GM13976 (cell line): ENCODE data around the gene FAM3D.

Source experiments
- DNase-seq: peaks from one replicate; pipeline ENCODE4 v3.0.0; 2012; ENCODE audit warnings: low spot score
- in situ Hi-C: fragments of 300-500 bp; cut with MboI; formaldehyde crosslinking; loops from one replicate; pipeline ENCODE4 v1.12.0; 2022; ENCODE audit warnings: low sequenced_read_pairs, mixed read lengths, inconsistent platforms; ENCODE audit not compliant: unreplicated experiment
- TF ChIP-seq, protein P1 (sequence below): IDR thresholded peaks from 2 replicates; pipeline ENCODE4 v1.5.1; 2012; ENCODE audit warnings: borderline replicate concordance, mild to moderate bottlenecking; ENCODE audit not compliant: insufficient read depth; ENCODE audit errors: extremely low read depth, missing control alignments, control extremely low read depth

The FAM3D gene

DNA sequence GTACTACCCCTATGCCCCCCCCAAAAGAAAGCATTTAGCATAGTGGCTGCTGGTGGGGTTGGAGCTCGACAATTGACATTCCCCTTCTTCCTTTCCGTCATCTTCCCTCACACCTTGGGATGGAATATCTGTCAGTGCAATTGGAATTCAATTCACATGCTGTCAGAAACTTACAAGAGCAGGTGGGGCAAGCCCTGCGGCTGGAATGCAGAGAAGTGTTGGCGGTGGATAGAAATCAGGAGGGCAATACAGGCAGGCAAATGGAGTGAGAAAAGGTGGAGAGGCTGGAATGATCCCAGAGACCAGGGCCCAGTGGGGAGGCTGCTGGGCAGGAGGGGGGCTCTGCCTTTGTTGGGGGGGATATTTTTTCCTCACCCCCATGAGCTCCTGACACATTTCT, 44.1 kb downstream of the FAM3D start:
- TF ChIP-seq, protein P1, sequence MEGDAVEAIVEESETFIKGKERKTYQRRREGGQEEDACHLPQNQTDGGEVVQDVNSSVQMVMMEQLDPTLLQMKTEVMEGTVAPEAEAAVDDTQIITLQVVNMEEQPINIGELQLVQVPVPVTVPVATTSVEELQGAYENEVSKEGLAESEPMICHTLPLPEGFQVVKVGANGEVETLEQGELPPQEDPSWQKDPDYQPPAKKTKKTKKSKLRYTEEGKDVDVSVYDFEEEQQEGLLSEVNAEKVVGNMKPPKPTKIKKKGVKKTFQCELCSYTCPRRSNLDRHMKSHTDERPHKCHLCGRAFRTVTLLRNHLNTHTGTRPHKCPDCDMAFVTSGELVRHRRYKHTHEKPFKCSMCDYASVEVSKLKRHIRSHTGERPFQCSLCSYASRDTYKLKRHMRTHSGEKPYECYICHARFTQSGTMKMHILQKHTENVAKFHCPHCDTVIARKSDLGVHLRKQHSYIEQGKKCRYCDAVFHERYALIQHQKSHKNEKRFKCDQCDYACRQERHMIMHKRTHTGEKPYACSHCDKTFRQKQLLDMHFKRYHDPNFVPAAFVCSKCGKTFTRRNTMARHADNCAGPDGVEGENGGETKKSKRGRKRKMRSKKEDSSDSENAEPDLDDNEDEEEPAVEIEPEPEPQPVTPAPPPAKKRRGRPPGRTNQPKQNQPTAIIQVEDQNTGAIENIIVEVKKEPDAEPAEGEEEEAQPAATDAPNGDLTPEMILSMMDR, result no peak
- in situ Hi-C loops, result loop anchor here (10.0 kb wide), 1 partner anchor 48 kb away; the partner anchor contains the start of gene FAM107A
- no peak for DNase-seq

- in situ Hi-C loops, result loop anchor here (10.0 kb wide), 1 partner anchor 46 kb away; the partner anchor contains the start of gene FAM107A
- TF ChIP-seq, protein P1, result no peak
- no peak for DNase-seq
Observed at GRCh38 chr3:58621086-58621830, 45.3 kb downstream of the FAM3D start.

- in situ Hi-C loops, result loop anchor here (10.0 kb wide), 1 partner anchor 46 kb away; the partner anchor contains the start of gene FAM107A
- no peak for DNase-seq
- TF ChIP-seq, protein P1, result no peak
Observed at GRCh38 chr3:58620421-58620820, 46.2 kb downstream of the FAM3D start.

- no peak for DNase-seq
- TF ChIP-seq, protein P1, result no peak
- in situ Hi-C loops, result no loop called here
Observed at GRCh38 chr3:58617338-58617761, 49.2 kb downstream of the FAM3D start.

DNA sequence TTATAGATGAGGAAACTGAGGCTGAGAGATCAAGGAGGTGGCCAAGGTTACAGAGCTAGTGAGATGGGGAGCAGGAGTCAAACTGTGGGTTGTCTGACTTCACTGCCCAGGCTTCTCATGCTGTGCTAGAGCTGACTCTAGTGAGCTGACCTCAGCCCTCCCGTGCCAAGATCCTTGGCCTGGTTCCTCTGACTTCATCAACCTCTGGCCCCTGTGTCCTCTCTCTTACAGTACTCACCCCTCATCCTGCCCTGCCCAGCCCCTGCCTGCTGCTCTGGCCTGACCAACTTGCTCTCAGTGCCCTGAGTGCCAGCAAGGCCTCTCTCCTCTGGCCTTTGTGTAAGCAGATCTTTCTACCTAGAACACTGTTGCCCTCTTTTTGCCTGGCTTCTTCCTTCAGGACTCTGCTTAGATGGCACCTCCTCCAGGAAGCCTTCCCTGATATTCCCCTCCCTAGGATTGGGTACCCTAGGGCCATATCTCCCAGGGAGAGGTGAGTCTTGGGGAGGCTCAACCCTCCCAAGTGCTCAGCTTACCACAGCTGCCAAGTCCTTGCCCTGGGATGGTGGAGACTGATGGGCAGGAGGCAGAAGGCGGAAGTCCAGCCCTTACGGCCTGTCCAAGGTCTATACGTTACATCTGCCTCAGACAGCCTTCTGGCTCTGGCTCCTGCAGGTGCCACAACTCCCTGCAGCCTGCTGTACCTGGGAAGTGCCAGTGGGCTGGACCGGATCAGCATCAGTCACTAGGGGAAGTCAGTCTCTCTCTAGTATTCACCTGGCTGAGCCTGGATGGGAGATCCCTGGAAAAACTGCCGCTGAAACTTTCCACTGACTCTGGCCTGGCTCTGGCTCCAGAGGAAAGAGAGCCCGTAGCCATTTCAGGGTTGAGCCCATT, 53.1 kb downstream of the FAM3D start:
- in situ Hi-C loops, result no loop called here
- no peak for DNase-seq
- TF ChIP-seq, protein P1, result no peak

GRCh38 chr3:58612830-58613229, 53.7 kb downstream of the FAM3D start:
- in situ Hi-C loops, result no loop called here
- no peak for DNase-seq
- TF ChIP-seq, protein P1, result no peak
